Stimulated activated CD8-positive, alpha-beta memory T cell treated with anti-CD3 and anti-CD28 coated beads, Interleukin-7, amount 100 ng/mL, for 48 hours (primary cell): ENCODE data around the gene ZNF462.

Experiments
- DNase-seq, 2 donors: peaks; one replicate each; pipeline ENCODE4 v3.0.0-alpha.2; 2020; ENCODE audit warnings: low read depth in 1 of 2; ENCODE audit errors: extremely low read depth in 1 of 2

Gene ZNF462

DNA sequence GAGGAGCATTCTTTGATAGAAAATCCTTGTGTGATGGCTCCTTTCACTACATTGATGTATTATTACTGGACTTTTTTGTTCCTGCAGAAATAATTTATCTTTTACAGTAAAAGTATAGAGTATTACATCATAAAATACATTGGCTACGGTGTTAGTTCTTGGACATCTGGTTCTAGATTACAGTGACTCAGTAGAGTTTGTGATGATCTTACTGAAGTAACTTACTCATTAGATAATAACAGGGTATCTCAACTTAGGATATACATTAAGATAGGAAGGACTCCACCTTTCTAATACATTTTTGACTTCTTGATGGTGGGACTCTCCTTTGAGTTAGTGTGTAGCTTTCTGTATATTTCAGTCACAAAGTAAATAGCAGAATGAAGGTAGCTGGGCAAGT is 59.1 kb downstream of the ZNF462 start:
- DNase-seq: no peak

- no peak for DNase-seq
Measured at GRCh38 chr9:106925392-106925791, 62.4 kb downstream of the ZNF462 start.

GRCh38 chr9:106927916-106928315 is 65.0 kb downstream of the ZNF462 start:
- DNase-seq: no peak

- no peak for DNase-seq
Measured at GRCh38 chr9:106928350-106928749, 65.4 kb downstream of the ZNF462 start.

DNA sequence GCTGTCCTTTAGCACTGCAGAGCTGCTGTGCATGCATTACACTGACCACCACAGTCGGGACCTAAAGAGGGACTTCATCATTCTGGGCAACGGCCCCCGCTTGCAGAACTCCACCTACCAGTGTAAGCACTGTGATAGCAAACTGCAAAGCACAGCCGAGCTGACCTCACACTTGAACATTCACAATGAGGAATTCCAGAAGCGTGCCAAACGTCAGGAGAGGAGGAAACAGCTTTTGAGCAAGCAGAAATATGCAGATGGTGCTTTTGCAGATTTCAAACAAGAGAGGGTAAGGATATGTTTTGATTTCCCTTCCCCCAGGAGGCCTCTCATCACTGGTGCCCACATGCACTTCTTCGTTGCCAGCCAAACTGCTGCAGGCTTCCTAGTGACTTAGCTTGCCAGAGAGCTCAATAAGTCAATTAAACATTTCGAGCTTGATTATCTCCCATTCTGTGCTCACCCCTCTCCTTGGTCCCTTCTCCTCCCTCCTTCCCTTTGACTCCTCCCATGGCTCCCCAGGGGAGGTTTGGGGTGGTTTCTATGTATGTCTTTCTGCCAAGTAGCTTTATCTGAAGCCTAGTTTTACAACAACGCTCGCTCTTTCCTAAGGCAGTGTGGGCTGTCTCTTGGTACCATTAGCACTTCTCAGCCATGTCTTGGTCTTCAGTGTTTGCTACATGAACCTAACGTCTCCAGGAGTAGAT is 66.7 kb downstream of the ZNF462 start:
- no peak for DNase-seq

- DNase-seq: no peak
Measured at GRCh38 chr9:106930477-106930876, 67.5 kb downstream of the ZNF462 start.

GRCh38 chr9:106931466-106931865 is 68.5 kb downstream of the ZNF462 start:
- no peak for DNase-seq

GRCh38 chr9:106932178-106932577 is 69.2 kb downstream of the ZNF462 start:
- DNase-seq: no peak

DNA sequence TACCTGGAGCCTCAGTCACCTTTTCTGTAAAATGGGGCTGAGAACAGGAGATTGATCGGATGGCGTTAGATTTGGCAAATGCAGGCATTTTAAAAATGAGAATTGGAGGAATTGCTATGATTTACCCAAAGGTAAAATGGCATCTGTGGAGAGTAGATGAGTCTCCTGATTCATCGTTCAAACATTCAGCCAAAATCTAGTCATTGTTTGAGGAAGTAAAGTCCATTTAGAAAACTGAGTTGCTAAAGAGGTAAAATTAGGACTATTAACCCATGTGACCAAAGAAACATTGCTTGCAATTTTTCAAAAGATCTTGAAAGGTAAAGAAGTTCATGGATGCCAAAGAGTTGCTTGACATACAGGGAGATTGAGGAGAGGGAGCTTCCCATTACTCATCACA is 69.7 kb downstream of the ZNF462 start:
- DNase-seq: no peak

GRCh38 chr9:106933470-106933869 is 70.5 kb downstream of the ZNF462 start:
- no peak for DNase-seq

GRCh38 chr9:106934442-106935238 is 71.7 kb downstream of the ZNF462 start:
- DNase-seq: no peak

DNA sequence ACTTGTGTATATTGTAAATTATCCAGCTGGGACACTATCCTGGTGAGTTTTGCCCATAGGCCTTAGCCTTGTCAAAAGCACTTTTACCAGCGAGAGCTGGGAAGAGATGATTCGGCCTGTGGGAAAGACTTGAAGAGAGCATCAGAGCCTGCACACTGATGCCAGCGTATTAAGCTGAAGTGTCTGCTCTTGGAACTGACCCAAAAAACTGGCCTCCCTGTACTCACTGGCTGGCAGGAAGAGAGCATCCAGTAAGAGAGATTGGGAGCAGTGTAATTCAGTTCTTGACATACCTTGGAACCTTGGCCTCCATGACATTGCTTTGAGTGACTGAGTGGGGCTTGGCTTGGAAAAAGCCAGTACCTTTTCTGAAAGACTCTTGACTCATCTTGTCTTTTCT is 73.7 kb downstream of the ZNF462 start:
- DNase-seq: no peak

- DNase-seq: no peak
Measured at GRCh38 chr9:106941916-106942315, 79.0 kb downstream of the ZNF462 start.

GRCh38 chr9:106945727-106946660 is 83.0 kb downstream of the ZNF462 start:
- DNase-seq: no peak

- no peak for DNase-seq
Measured at GRCh38 chr9:106947106-106947900, 84.3 kb downstream of the ZNF462 start.

GRCh38 chr9:106953174-106953573 is 90.2 kb downstream of the ZNF462 start:
- DNase-seq: no peak

- no peak for DNase-seq
Measured at GRCh38 chr9:106954558-106954957, 91.6 kb downstream of the ZNF462 start.

GRCh38 chr9:106954974-106955850 is 92.2 kb downstream of the ZNF462 start:
- no peak for DNase-seq

DNA sequence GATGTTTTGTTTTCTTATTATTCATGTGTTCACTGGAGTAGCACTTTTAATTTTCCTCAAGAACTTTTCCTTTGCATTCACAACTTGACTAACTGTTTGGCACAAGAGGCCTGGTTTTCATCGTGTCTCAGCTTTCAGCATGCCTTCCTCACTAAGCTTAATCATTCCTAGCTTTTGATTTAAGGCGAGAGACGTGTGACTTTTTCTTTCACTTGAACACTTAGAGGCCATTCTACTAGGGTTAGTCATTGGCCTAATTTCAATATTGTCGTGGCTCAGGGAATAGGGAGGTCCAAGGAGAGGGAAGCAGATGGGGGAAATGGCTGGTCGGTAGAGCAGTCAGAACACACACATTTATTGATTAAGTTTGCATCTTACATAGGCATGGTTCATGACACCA is 94.0 kb downstream of the ZNF462 start:
- no peak for DNase-seq
